ENCODE measurements around the gene GUCY1A2. TPM values are rescaled to one million over a fixed set of nuclear protein-coding genes. Genes with fewer than 3 reads are reported as not detected.

Gene GUCY1A2
- total RNA-seq, 1 experiment from 2014 or later: 0.55 TPM

DNA sequence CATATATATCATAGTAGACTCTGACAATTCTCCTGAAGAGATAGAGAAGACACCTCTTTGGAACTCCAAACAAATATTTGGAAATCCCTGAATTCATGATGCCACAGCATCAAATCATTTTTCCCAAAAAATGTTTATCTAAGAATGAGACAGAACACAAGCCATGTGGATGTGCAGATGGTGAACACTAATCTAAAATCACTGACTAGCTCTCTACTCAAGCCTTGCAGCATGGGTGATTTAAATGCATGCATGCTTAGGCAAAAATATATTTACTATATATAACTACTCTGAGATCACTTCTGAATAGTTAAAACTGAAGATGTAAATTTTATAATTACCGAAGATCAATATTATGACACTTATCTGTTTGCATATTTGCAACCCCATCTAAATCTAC is 289.9 kb downstream of the GUCY1A2 start:
- TF ChIP-seq, protein P1, sequence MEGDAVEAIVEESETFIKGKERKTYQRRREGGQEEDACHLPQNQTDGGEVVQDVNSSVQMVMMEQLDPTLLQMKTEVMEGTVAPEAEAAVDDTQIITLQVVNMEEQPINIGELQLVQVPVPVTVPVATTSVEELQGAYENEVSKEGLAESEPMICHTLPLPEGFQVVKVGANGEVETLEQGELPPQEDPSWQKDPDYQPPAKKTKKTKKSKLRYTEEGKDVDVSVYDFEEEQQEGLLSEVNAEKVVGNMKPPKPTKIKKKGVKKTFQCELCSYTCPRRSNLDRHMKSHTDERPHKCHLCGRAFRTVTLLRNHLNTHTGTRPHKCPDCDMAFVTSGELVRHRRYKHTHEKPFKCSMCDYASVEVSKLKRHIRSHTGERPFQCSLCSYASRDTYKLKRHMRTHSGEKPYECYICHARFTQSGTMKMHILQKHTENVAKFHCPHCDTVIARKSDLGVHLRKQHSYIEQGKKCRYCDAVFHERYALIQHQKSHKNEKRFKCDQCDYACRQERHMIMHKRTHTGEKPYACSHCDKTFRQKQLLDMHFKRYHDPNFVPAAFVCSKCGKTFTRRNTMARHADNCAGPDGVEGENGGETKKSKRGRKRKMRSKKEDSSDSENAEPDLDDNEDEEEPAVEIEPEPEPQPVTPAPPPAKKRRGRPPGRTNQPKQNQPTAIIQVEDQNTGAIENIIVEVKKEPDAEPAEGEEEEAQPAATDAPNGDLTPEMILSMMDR (conservative IDR thresholded peaks at IDR 0.05): no peak
- H2BK20ac ChIP-seq (ENCODE audit: low read depth, low read length, poor library complexity, severe bottlenecking): no peak overlapping the region
- no peaks in the 10 kb centered on the region for H3K9me3 ChIP-seq (ENCODE audit: control insufficient read depth, low read depth, low read length)
- H2BK15ac ChIP-seq (ENCODE audit: low read depth, low read length): no peak overlapping the region
- Mint-ChIP-seq H3K36me3 (ENCODE audit: insufficient read depth in 1 of 3, low read depth in 3 of 3) (no peaks in the 10 kb centered on the region), H3K27me3 (ENCODE audit: low read depth) (no peaks in the 10 kb centered on the region), H3K4me1 (no peaks in the 10 kb centered on the region), H3K9me3 (no peaks in the 10 kb centered on the region), H3K27ac (no peak overlapping the region), H3K4me3 (no peak overlapping the region)
- DNase-seq: no peak
- no peak overlapping the region for H3K14ac ChIP-seq (ENCODE audit: insufficient read depth, low read length)
- H3K23ac ChIP-seq (ENCODE audit: insufficient read length, low read depth, low read length): no peak overlapping the region
- no peaks in the 10 kb centered on the region for H3K23me2 ChIP-seq (ENCODE audit: insufficient read length, low read depth, low read length, poor library complexity, severe bottlenecking)
- no peaks in the 10 kb centered on the region for H4K20me1 ChIP-seq (ENCODE audit: control insufficient read depth, insufficient read depth, insufficient read length)
- H3K4me2 ChIP-seq (ENCODE audit: insufficient read depth, insufficient read length, low read length): no peak overlapping the region
- no peaks in the 10 kb centered on the region for H3K4me1 ChIP-seq (ENCODE audit: insufficient read depth, low read length)
- H3K4ac ChIP-seq (ENCODE audit: low read depth, low read length): no peak overlapping the region
- H3K79me2 ChIP-seq (ENCODE audit: insufficient read depth, low read length): no peaks in the 10 kb centered on the region
- H3K9ac ChIP-seq (ENCODE audit: extremely low read depth, insufficient read length, low read length): no peak overlapping the region
- no peak overlapping the region for H2BK5ac ChIP-seq (ENCODE audit: insufficient read length, low read length)
- H3K27ac ChIP-seq (ENCODE audit: insufficient read length, low read depth, low read length): no peak overlapping the region
- no peak overlapping the region for H2BK120ac ChIP-seq (ENCODE audit: low read depth, low read length, poor library complexity, severe bottlenecking)
- H4K5ac ChIP-seq (ENCODE audit: insufficient read length, low read depth, low read length): no peak overlapping the region
- H2BK12ac ChIP-seq (ENCODE audit: insufficient read length, low read depth, low read length): no peak overlapping the region
- H3K18ac ChIP-seq (ENCODE audit: insufficient read length, low read depth, low read length): no peak overlapping the region
- no CpG with 5 or more reads among the region's 1 CpG for WGBS (ENCODE audit: extremely low coverage, insufficient read length, low lambda C conversion rate)
- H2AK5ac ChIP-seq (ENCODE audit: insufficient read length, low read length): no peak overlapping the region
- no peak overlapping the region for H3K56ac ChIP-seq (ENCODE audit: insufficient read length, low read depth, low read length)
- H4K8ac ChIP-seq (replicated peaks; ENCODE audit: insufficient read length, low read depth, low read length): no peak overlapping the region
- no peak overlapping the region for H3T11ph ChIP-seq (ENCODE audit: low read length)
- H2AFZ ChIP-seq (ENCODE audit: low read length): no peak overlapping the region
- H3K27me3 ChIP-seq (ENCODE audit: insufficient read depth, low read length): no peaks in the 10 kb centered on the region
- no peak overlapping the region for H4K91ac ChIP-seq (ENCODE audit: insufficient read length, low read depth, low read length)
- no peaks in the 10 kb centered on the region for H3K79me1 ChIP-seq (ENCODE audit: insufficient read depth, low read depth, low read length, poor library complexity, severe bottlenecking)

All from H9 (cell line).